Dendritic cell treated with granulocyte-macrophage colony-stimulating factor and Interleukin-4, amounts not matched to agents 40 ng/mL and 50 ng/mL, for 4 days (primary cell): ENCODE results near the gene ALDH1A1.

Source experiments
- H3K27ac Mint-ChIP-seq: one replicate; pipeline ENCODE4 v1.8.0; 2022; ENCODE audit warnings: mild to moderate bottlenecking, mixed read lengths
- H3K27me3 Mint-ChIP-seq: one replicate; pipeline ENCODE4 v1.8.0; 2022; ENCODE audit warnings: mild to moderate bottlenecking, mixed read lengths
- H3K36me3 Mint-ChIP-seq: one replicate; pipeline ENCODE4 v1.8.0; 2022; ENCODE audit warnings: low read depth, mixed read lengths
- H3K4me1 Mint-ChIP-seq: one replicate; pipeline ENCODE4 v1.8.0; 2022; ENCODE audit warnings: low read depth, mixed read lengths
- H3K4me3 Mint-ChIP-seq: one replicate; pipeline ENCODE4 v1.8.0; 2022; ENCODE audit warnings: mild to moderate bottlenecking, moderate library complexity, mixed read lengths
- H3K9me3 Mint-ChIP-seq: one replicate; pipeline ENCODE4 v1.8.0; 2022; ENCODE audit warnings: mixed read lengths
- intact Hi-C: fragments of 100-400 bp; cut with micrococcal nuclease; formaldehyde crosslinking; loops from one replicate; pipeline ENCODE4 v1.15.0; 2022

ALDH1A1 gene

GRCh38 chr9:72855321-72855720 lies 97.5 kb downstream of the ALDH1A1 start:
- Mint-ChIP-seq H3K36me3 (no peaks in the 10 kb centered on the region), H3K27ac (no peak overlapping the region), H3K27me3 (no peaks in the 10 kb centered on the region), H3K4me1 (peaks cover 10% of the 10 kb centered on the region), H3K9me3 (no peaks in the 10 kb centered on the region), H3K4me3 (no peak overlapping the region)
- intact Hi-C loops, result loop anchor here (10.0 kb wide), 1 partner anchor 329 kb away; no protein-coding TSS in a partner anchor
